Ovary (tissue), 9 donors: Measurements from ENCODE around the gene CMC1. TPM values are rescaled to one million over a fixed set of nuclear protein-coding genes. Genes with fewer than 3 reads are reported as not detected.
"Not testable (repeated sequence)": the region's sequence is repeated elsewhere in the genome, so short reads cannot be mapped to it uniquely, and the experiment has no call there.

Experiments used
- DNase-seq, 5 donors: peaks; one replicate each; pipeline ENCODE4 v3.0.0-alpha.2; 2019 to 2020
- H3K27ac ChIP-seq, 2 donors: fragments of 200-600 bp; one replicate each; pipeline versions ENCODE4 v1.5.1 to v1.8.0; 2019 to 2022
- H3K27me3 ChIP-seq: fragments of 200-600 bp; one replicate; pipeline ENCODE4 v1.8.0; 2022
- H3K36me3 ChIP-seq: fragments of 200-600 bp; sonication (generic); one replicate; pipeline ENCODE4 v1.5.1; 2019
- H3K4me1 ChIP-seq: one replicate; pipeline ENCODE4 v1.8.1; 2013; ENCODE audit warnings: mild to moderate bottlenecking, moderate library complexity; ENCODE audit not compliant: insufficient read depth
- H3K4me3 ChIP-seq: fragments of 200-600 bp; sonication (generic); one replicate; pipeline ENCODE4 v1.5.1; 2017
- H3K9me3 ChIP-seq, 2 donors: fragments of 200-600 bp in 1 of 2; sonication (generic) in 1 of 2; one replicate each; pipeline versions ENCODE4 v1.5.1 to v1.8.1; 2013 to 2019; ENCODE audit warnings: mild to moderate bottlenecking in 1 of 2, moderate library complexity in 1 of 2
- EP300 ChIP-seq: sonication (generic); formaldehyde crosslinking; IDR thresholded peaks from one replicate; pipeline ENCODE4 v1.6.1; 2017; ENCODE audit warnings: antibody characterized with exemption
- POLR2A ChIP-seq: fragments of 450-650 bp; IDR thresholded peaks from one replicate; pipeline ENCODE4 v1.6.1; 2017; ENCODE audit warnings: antibody characterized with exemption, mild to moderate bottlenecking, moderate library complexity
- WGBS, 3 donors: extraction: QIAGEN DNeasy Blood & Tissue Kit in 1 of 3; methylation state at CpG; one replicate each; pipeline versions ENCODE4 v1.1.5 to v1.1.7; 2013 to 2017; 5-methylcytosine and 5-hydroxymethylcytosine counted together
- intact Hi-C, 4 donors: fragments of 100-400 bp; cut with DNase I; formaldehyde crosslinking; loops; one replicate each; pipeline versions ENCODE4 v1.11.0 to v1.15.1; 2022 to 2023
- polyA plus RNA-seq, 2 donors: library from polyadenylated mRNA; stranded (reverse); fragments of 200-250 nt in 1 of 2; fragments of 350-450 nt in 1 of 2; fragmentation: Illumina TruSeq in 1 of 2; extraction: RNeasy Lipid Tissue Mini Kit (QIAGEN cat#74804) in 1 of 2; gene quantifications; one replicate each; pipeline ENCODE4 v1.2.3, GENCODE V29; 2013 to 2014
- total RNA-seq, 7 donors: library from RNA; depleted of rRNA in 2 of 7; stranded (reverse); fragments of >200 nt in 2 of 7; fragmentation: NEBNext Ultra II Directional in 3 of 7; extraction: Animal tissue kit (Norgen Biotek cat#: 25700) in 3 of 7; gene quantifications; one replicate each; pipeline versions ENCODE4 v1.1.0 to v1.2.4, GENCODE V29; 2016 to 2023
- TF ChIP-seq, protein P1 (sequence below), 3 donors: fragments of 450-650 bp in 2 of 3; fragments of 200-600 bp in 1 of 3; IDR thresholded peaks; one replicate each; pipeline versions ENCODE4 v1.5.1 to v1.8.0; 2016 to 2022; ENCODE audit warnings: antibody characterized with exemption in 3 of 3, mild to moderate bottlenecking in 1 of 3
- donor health status: DM: no; HTN: no; CAD: no; lungs with moderate emphysema.
- donor health status: DM: no; HTN: no; CAD: no.
- donor health status: Bipolar disorder and iron deficiency.
- donor health status: DM: yes; HTN: yes; CAD: no.
- donor health status: DM: no; HTN: no; CAD: no.
- donor health status: DM: yes; HTN: yes; CAD: no.

Gene CMC1
- total and polyA plus RNA-seq, 9 donors: 10.3 to 22.2 (median 13.4) TPM

- no peak for DNase-seq
- TF ChIP-seq, protein P1, sequence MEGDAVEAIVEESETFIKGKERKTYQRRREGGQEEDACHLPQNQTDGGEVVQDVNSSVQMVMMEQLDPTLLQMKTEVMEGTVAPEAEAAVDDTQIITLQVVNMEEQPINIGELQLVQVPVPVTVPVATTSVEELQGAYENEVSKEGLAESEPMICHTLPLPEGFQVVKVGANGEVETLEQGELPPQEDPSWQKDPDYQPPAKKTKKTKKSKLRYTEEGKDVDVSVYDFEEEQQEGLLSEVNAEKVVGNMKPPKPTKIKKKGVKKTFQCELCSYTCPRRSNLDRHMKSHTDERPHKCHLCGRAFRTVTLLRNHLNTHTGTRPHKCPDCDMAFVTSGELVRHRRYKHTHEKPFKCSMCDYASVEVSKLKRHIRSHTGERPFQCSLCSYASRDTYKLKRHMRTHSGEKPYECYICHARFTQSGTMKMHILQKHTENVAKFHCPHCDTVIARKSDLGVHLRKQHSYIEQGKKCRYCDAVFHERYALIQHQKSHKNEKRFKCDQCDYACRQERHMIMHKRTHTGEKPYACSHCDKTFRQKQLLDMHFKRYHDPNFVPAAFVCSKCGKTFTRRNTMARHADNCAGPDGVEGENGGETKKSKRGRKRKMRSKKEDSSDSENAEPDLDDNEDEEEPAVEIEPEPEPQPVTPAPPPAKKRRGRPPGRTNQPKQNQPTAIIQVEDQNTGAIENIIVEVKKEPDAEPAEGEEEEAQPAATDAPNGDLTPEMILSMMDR (IDR thresholded peaks at IDR 0.05): no peak
- no peak for TF ChIP-seq EP300
- no peak for TF ChIP-seq POLR2A
- Histone ChIP-seq H3K4me3 (no peak overlapping the region), H3K27ac (no peak overlapping the region), H3K27me3 (no peaks in the 10 kb centered on the region), H3K4me1 (no peaks in the 10 kb centered on the region), H3K36me3 (no peaks in the 10 kb centered on the region), H3K9me3 (no peaks in the 10 kb centered on the region)
- intact Hi-C loops: no loop called here
Measured at GRCh38 chr3:28265641-28266040, 24.2 kb downstream of the CMC1 start.

DNA sequence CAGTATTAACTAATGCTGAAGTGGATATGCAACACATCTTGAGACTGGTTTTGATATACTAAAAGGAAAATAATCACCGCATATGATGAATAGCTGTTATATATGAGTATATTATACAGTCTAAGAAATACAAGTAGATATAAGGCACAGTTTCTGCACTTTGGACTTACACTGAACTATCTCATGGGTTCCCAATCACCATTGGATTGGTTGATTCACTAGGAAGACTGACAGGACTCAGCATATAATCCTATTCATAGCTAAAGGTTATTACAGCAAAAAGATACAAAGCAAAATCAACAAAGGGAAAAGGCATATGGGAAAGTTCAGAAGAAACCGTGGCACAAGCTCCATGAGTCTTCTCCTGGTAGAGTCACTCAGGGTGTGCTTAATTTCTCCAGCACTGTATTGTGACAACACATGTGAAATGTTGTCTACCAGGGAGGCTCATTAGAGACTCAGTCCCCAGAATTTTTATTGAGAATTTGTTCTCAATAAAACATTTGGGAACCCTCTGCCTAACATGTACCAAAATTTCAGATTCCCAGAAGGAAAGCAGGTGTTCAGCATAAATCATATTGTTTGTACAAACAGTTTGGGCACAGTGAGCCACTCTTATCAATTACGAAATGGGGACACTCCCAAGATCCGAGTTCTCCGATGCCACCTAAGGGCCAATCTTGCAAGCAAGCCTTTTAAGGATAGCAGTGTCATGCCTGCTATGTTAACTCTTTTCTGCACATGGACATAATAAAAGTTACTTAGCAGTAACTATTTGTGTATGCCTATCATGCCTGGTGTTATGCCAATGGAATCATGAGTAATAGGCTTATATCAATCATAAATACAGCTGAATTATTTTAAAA, 26.8 kb downstream of the CMC1 start:
- 64 to 73% (median 72%) methylated on average over 5 of the region's 5 CpGs for WGBS, 3 donors
- intact Hi-C loops: no loop called here
- no peak overlapping the region for H3K4me3 ChIP-seq
- no peak overlapping the region for H3K27ac ChIP-seq
- no peak for DNase-seq
- no peaks in the 10 kb centered on the region for H3K4me1 ChIP-seq
- no peaks in the 10 kb centered on the region for H3K27me3 ChIP-seq
- no peak for TF ChIP-seq POLR2A
- no peak for TF ChIP-seq EP300
- TF ChIP-seq, protein P1 (IDR thresholded peaks at IDR 0.05): no peak
- no peaks in the 10 kb centered on the region for H3K9me3 ChIP-seq
- no peaks in the 10 kb centered on the region for H3K36me3 ChIP-seq

- H3K27ac ChIP-seq: no peak overlapping the region
- whole genome bisulfite sequencing, 3 donors: 73 to 80% (median 77%) methylated on average over 1 of the region's 1 CpG
- no peak overlapping the region for H3K4me3 ChIP-seq
- H3K4me1 ChIP-seq: no peaks in the 10 kb centered on the region
- H3K9me3 ChIP-seq: no peaks in the 10 kb centered on the region
- TF ChIP-seq, protein P1 (IDR thresholded peaks at IDR 0.05): no peak
- no peak for TF ChIP-seq EP300
- TF ChIP-seq POLR2A: no peak
- H3K36me3 ChIP-seq: no peaks in the 10 kb centered on the region
- H3K27me3 ChIP-seq: no peaks in the 10 kb centered on the region
- intact Hi-C loops: no loop called here
- DNase-seq: no peak
Measured at GRCh38 chr3:28268989-28269388, 27.6 kb downstream of the CMC1 start.

DNA sequence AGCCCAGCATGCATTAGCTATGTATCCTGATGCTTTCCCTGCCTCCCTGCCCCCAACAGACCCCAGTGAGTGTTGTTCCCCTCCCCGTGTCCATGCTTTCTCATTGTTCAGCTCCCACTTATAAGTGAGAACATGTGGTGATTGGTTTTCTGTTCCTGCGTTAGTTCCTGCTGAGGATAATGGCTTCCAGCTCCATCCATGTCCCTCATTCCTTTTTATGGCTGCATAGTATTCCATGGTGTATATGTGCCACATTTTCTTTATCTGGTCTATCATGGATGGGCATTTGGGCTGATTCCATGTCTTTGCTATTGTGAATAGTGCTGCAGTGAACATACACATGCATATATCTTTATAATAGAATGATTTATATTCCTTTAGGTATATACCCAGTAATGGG, 28.5 kb downstream of the CMC1 start:
- intact Hi-C loops, H3K27me3 ChIP-seq, H3K9me3 ChIP-seq, H3K27ac ChIP-seq, H3K4me3 ChIP-seq, H3K4me1 ChIP-seq, H3K36me3 ChIP-seq, DNase-seq: not testable (repeated sequence)
- 97 to 98% (median 97%) methylated on average over 2 of the region's 2 CpGs for WGBS, 3 donors

- no peak overlapping the region for H3K27ac ChIP-seq
- H3K4me3 ChIP-seq: no peak overlapping the region
- no peaks in the 10 kb centered on the region for H3K4me1 ChIP-seq
- no peak for DNase-seq
- intact Hi-C loops: no loop called here
- TF ChIP-seq POLR2A (no peak), EP300 (no peak)
- TF ChIP-seq, protein P1 (IDR thresholded peaks at IDR 0.05): no peak
- H3K36me3 ChIP-seq: no peaks in the 10 kb centered on the region
- H3K9me3 ChIP-seq: no peaks in the 10 kb centered on the region
- H3K27me3 ChIP-seq: no peaks in the 10 kb centered on the region
Measured at GRCh38 chr3:28273837-28274236, 32.4 kb downstream of the CMC1 start.
